A673 (cell line): ENCODE data around the gene RING1. TPM values are rescaled to one million over a fixed set of nuclear protein-coding genes. Genes with fewer than 3 reads are reported as not detected.
A peak's percentile ranks its signal among the peaks of the same experiment; 100 is the strongest.

ENCODE experiments used
- BruUV-seq: library from RNA; stranded (reverse); fragments of 400-500 nt; replicated peaks from 2 replicates; lab custom pipeline; 2021; lab: Mats Ljungman, UMichigan
- CTCF ChIA-PET: fragments of 300-600 bp; sonication (Branson Sonifier 250); formaldehyde crosslinking; loops from one replicate; lab custom pipeline; 2022; ENCODE audit warnings: antibody characterized with exemption; lab: Charles Lee
- POLR2A ChIA-PET: fragments of 300-600 bp; sonication (Branson Sonifier 250); formaldehyde crosslinking; loops from one replicate; lab custom pipeline; 2022; ENCODE audit warnings: antibody characterized with exemption; ENCODE audit not compliant: low non-redundant PET; lab: Charles Lee
- DNase-seq: peaks from one replicate; pipeline ENCODE4 v3.0.0-alpha.2; 2015; ENCODE audit warnings: low spot score
- H3K27ac ChIP-seq: fragments of 200-600 bp; sonication (generic); 2 replicates; pipeline ENCODE4 v1.5.1; 2016; ENCODE audit warnings: mixed run types, low read depth, mild to moderate bottlenecking, mixed read lengths, antibody characterized with exemption, low read length; ENCODE audit not compliant: poor library complexity, severe bottlenecking
- H3K27me3 ChIP-seq: fragments of 200-600 bp; sonication (generic); replicated peaks from 2 replicates; pipeline ENCODE4 v1.6.1; 2017; ENCODE audit warnings: mixed run types, low read depth, mild to moderate bottlenecking, mixed read lengths, antibody characterized with exemption, low read length; ENCODE audit not compliant: insufficient read depth, poor library complexity
- H3K36me3 ChIP-seq: fragments of 200-600 bp; sonication (generic); 2 replicates; pipeline ENCODE4 v1.6.1; 2016; ENCODE audit warnings: mixed run types, mild to moderate bottlenecking, mixed read lengths, antibody characterized with exemption, low read length; ENCODE audit not compliant: insufficient read depth, poor library complexity, severe bottlenecking
- H3K4me1 ChIP-seq: fragments of 200-600 bp; sonication (generic); 2 replicates; pipeline ENCODE4 v1.6.1; 2017; ENCODE audit warnings: mixed run types, mild to moderate bottlenecking, mixed read lengths, antibody characterized with exemption, low read length; ENCODE audit not compliant: insufficient read depth, poor library complexity, severe bottlenecking
- H3K4me3 ChIP-seq: fragments of 200-600 bp; sonication (generic); 2 replicates; pipeline ENCODE4 v1.5.1; 2016; ENCODE audit warnings: low read depth, mixed run types, mild to moderate bottlenecking, mixed read lengths, low read length; ENCODE audit not compliant: poor library complexity, severe bottlenecking
- H3K9me3 ChIP-seq: fragments of 200-600 bp; sonication (generic); 2 replicates; pipeline ENCODE4 v1.6.1; 2016; ENCODE audit warnings: mixed run types, low read depth, mild to moderate bottlenecking, mixed read lengths, antibody characterized with exemption, low read length; ENCODE audit not compliant: poor library complexity, severe bottlenecking
- EZH2 ChIP-seq: fragments of 200-600 bp; sonication (generic); IDR thresholded peaks from 2 replicates; pipeline ENCODE4 v1.6.1; 2017; ENCODE audit warnings: borderline replicate concordance, low read depth, mild to moderate bottlenecking, mixed read lengths, antibody characterized with exemption, low read length; ENCODE audit not compliant: poor library complexity, severe bottlenecking
- intact Hi-C: fragments of 100-400 bp; cut with micrococcal nuclease; formaldehyde crosslinking; loops from one replicate; pipeline ENCODE4 v1.10.0; 2022; ENCODE audit not compliant: unreplicated experiment
- total RNA-seq: library from RNA; stranded (reverse); gene quantifications from 2 replicates; pipeline ENCODE4 v1.2.3, GENCODE V29; 2021
- TF ChIP-seq, protein P1 (sequence below): fragments of 300-800, 200-600 bp; sonication (generic); conservative IDR thresholded peaks from 2 replicates; pipeline ENCODE4 v1.5.1; 2017; ENCODE audit warnings: low read depth, mild to moderate bottlenecking, antibody characterized with exemption, low read length, moderate library complexity, mixed read lengths

Gene RING1
- total RNA-seq, 1 experiment from 2014 or later, result 43.3 TPM

DNA sequence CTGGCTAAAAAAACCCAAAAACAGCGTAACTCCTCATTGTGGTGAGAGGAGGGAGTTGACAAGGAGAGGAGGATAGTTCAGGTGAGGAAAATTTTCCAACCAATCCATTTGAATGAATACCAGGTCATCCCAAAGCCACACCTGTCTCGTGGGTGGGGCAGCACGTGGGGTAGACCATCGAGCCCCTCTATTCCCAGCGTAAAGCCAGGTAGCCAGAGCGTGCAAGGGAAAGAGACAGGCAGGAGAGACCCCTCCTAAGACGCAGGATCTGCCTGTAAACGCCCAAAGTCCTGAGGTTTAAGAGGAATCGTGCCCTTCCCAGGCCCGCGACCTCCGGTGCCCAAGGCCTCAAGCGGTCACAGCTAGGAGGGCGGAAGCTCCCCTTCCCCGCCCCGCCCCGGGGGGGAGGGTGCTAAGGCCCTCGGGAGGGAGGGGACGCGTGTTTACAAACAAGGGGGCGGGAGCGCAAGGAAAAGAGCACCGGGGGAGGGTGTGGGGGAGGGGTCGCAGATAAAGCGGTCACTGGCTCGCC is 8.5 kb upstream of the RING1 start:
- intact Hi-C loops, result loop anchor here (2.0 to 10.0 kb wide), 3 partner anchors 49 to 195 kb away; partner anchors contain the start of genes KIFC1 and RGL2
- TF ChIP-seq EZH2, result no peak
- TF ChIP-seq, protein P1, sequence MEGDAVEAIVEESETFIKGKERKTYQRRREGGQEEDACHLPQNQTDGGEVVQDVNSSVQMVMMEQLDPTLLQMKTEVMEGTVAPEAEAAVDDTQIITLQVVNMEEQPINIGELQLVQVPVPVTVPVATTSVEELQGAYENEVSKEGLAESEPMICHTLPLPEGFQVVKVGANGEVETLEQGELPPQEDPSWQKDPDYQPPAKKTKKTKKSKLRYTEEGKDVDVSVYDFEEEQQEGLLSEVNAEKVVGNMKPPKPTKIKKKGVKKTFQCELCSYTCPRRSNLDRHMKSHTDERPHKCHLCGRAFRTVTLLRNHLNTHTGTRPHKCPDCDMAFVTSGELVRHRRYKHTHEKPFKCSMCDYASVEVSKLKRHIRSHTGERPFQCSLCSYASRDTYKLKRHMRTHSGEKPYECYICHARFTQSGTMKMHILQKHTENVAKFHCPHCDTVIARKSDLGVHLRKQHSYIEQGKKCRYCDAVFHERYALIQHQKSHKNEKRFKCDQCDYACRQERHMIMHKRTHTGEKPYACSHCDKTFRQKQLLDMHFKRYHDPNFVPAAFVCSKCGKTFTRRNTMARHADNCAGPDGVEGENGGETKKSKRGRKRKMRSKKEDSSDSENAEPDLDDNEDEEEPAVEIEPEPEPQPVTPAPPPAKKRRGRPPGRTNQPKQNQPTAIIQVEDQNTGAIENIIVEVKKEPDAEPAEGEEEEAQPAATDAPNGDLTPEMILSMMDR, result no peak
- peak; percentile 77 for DNase-seq
- peak overlapping the region; percentile 95 for H3K27ac ChIP-seq
- no TSS peak for BruUV-seq
- H3K36me3 ChIP-seq, result peaks cover 54% of the 10 kb centered on the region
- peaks cover 20% of the 10 kb centered on the region for H3K4me1 ChIP-seq
- no peaks in the 10 kb centered on the region for H3K9me3 ChIP-seq
- no peaks in the 10 kb centered on the region for H3K27me3 ChIP-seq
- ChIA-PET POLR2A (interaction anchor here (0.6 kb wide), 1 partner anchor 124 kb away, joined by 4 read pairs; the partner anchor contains the start of gene HLA-DPB1), CTCF (interaction anchor here (0.6 kb wide), 2 partner anchors 45 to 186 kb away, joined by 3 to 7 read pairs; no protein-coding TSS in a partner anchor)
- H3K4me3 ChIP-seq, result peak overlapping the region; percentile 80

DNA sequence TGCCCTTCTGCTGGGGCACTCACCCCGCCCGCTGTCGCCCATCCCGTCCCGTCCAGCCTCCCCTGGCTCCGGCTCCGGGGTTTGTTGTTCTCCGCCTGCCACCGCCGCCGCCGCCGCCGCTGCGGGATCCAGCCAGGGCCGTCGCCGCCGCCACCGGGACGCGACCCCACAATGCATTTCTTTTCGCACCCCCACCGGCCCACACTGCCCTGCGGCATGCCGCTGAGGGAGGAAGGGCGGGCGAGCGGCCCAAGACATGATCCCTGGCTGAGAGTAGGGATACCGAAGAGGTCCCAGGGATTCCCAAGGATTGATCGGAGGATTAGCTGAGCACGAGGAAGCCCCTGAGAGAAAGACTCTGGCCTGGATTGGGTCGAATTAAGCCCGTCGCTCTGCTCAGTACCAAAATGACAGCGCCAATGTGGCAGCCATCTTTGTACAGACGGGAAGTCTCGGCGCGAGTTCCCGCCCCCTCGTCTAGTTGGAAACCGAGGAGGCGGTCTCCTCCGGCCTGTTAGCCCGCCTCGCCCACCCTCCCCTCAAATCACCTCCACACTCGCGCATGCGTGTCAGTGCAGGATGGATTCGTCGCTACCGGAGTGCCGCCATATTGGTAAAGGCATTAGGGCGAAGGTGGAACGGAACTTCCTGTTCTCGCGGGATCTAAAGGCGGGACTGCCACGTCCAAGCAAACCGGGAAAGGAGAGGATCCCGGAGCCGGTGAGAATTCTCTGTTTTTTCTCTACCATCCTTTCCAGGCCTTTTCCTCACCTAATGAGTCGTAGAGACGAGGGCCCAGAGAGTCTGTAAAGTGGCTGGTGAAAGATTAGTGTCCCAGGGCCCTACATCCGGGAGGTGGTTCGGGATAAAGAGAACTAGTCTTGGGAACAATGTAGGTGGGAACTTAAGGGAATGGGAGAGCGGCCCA is 7.8 kb upstream of the RING1 start, which contains the start of the genes RXRB and SLC39A7:
Gene RXRB (minus strand): TSS at position 447 of the 928 bp plus-strand sequence. CDS start 189 bp downstream, at position 258.
Gene SLC39A7 (plus strand): TSS at position 649 of the 928 bp plus-strand sequence. CDS start 379 bp downstream, outside the sequence.
- peaks cover 25% of the 10 kb centered on the region for H3K4me1 ChIP-seq
- H3K9me3 ChIP-seq, result no peaks in the 10 kb centered on the region
- ChIA-PET CTCF (interaction anchor here (0.6 kb wide), 1 partner anchor 44 kb away, joined by 3 read pairs; no protein-coding TSS in a partner anchor), POLR2A (no interaction called here)
- TF ChIP-seq, protein P1, result no peak
- no peak for TF ChIP-seq EZH2
- H3K36me3 ChIP-seq, result peaks cover 47% of the 10 kb centered on the region
- intact Hi-C loops, result loop anchor here (2.0 to 10.0 kb wide), 3 partner anchors 48 to 194 kb away; partner anchors contain the start of genes KIFC1 and RGL2
- no TSS peak for BruUV-seq
- no peaks in the 10 kb centered on the region for H3K27me3 ChIP-seq
- H3K4me3 ChIP-seq, result peak within 1 kb of the TSS; percentile 80
- peak within 1 kb of the TSS; percentile 95 for H3K27ac ChIP-seq
- peak; percentile 100 for DNase-seq

DNA sequence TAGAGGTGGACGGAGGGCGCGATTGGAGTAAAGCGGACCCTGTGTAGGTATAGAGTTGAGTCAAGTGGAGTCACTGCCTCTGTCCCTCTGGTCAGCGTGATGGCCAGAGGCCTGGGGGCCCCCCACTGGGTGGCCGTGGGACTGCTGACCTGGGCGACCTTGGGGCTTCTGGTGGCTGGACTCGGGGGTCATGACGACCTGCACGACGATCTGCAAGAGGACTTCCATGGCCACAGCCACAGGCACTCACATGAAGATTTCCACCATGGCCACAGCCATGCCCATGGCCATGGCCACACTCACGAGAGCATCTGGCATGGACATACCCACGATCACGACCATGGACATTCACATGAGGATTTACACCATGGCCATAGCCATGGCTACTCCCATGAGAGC is 7.2 kb upstream of the RING1 start:
- Histone ChIP-seq H3K27ac (peak overlapping the region; percentile 95), H3K4me3 (peak overlapping the region; percentile 80), H3K36me3 (peaks cover 40% of the 10 kb centered on the region), H3K4me1 (peaks cover 32% of the 10 kb centered on the region), H3K27me3 (no peaks in the 10 kb centered on the region), H3K9me3 (no peaks in the 10 kb centered on the region)
- BruUV-seq, result TSS peak; percentile 75
- DNase-seq, result no peak
- intact Hi-C loops, result loop anchor here (2.0 to 10.0 kb wide), 3 partner anchors 48 to 194 kb away; partner anchors contain the start of genes KIFC1 and RGL2
- CTCF ChIA-PET, result no interaction called here
- TF ChIP-seq, protein P1, result no peak
- no peak for TF ChIP-seq EZH2
- POLR2A ChIA-PET, result no interaction called here
